Measurements from ENCODE around the gene APH1B.

DNA sequence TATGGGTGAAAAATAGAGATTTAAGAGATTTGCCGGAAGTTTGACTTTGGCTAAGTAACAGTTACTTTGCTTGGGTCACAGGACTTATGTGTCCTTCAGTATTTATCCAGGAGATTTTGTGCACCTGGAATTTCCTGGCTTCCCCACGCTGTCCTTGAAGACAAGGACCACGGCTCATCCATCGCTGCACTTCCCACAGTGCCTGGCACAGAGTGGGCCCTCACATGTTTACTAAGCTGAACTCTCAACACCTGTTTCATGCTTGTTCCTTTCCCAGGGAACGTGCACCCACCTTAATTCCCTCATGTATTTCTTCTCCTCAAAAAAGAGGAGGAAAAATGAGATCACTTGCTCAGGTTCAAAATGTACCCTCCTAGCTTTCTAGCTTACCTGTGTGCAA is 72.2 kb downstream of the APH1B start:
- TF ChIP-seq POLR2AphosphoS5 (IDR thresholded peaks at IDR 0.05; ENCODE audit: low read depth, low read length) = no peak
- no peak for TF ChIP-seq POLR2A (IDR thresholded peaks at IDR 0.05; ENCODE audit: low read depth, low read length)
- no peak for TF ChIP-seq TAF1 (IDR thresholded peaks at IDR 0.05; ENCODE audit: low read depth, low read length)
- no peak for TF ChIP-seq SPI1 (IDR thresholded peaks at IDR 0.05; ENCODE audit: low read depth, low read length)

Measured in GM12891 (cell line).